PC-9 (cell line): Measurements from ENCODE around the gene GUCY2F.

Source experiments
- EZH2 ChIP-seq: fragments of 200-600 bp; sonication (generic); IDR thresholded peaks from 2 replicates; pipeline ENCODE4 v1.8.0; 2017; ENCODE audit warnings: antibody characterized with exemption, low read depth
- TF ChIP-seq, protein P1 (sequence below): fragments of 200-600 bp; sonication (generic); conservative IDR thresholded peaks from 2 replicates; pipeline ENCODE4 v1.6.1; 2017; ENCODE audit warnings: mixed run types, antibody characterized with exemption, mild to moderate bottlenecking, moderate library complexity

GRCh38 chrX:109347632-109348031 is 134.3 kb downstream of the GUCY2F start:
- TF ChIP-seq, protein P1, sequence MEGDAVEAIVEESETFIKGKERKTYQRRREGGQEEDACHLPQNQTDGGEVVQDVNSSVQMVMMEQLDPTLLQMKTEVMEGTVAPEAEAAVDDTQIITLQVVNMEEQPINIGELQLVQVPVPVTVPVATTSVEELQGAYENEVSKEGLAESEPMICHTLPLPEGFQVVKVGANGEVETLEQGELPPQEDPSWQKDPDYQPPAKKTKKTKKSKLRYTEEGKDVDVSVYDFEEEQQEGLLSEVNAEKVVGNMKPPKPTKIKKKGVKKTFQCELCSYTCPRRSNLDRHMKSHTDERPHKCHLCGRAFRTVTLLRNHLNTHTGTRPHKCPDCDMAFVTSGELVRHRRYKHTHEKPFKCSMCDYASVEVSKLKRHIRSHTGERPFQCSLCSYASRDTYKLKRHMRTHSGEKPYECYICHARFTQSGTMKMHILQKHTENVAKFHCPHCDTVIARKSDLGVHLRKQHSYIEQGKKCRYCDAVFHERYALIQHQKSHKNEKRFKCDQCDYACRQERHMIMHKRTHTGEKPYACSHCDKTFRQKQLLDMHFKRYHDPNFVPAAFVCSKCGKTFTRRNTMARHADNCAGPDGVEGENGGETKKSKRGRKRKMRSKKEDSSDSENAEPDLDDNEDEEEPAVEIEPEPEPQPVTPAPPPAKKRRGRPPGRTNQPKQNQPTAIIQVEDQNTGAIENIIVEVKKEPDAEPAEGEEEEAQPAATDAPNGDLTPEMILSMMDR = no peak
- no peak for TF ChIP-seq EZH2
